B cell (primary cell): ENCODE measurements around the gene ETFB. TPM values are rescaled to one million over a fixed set of nuclear protein-coding genes. Genes with fewer than 3 reads are reported as not detected.

ENCODE experiments used
- ATAC-seq: fragments of 200-7000 bp; cut with Tn5 transposase; one replicate; pipeline ENCODE4 v1.10.0; 2021; ENCODE audit warnings: low read depth, mild to moderate bottlenecking, moderate number of reproducible peaks, moderate library complexity
- CTCF ChIA-PET: fragments of 350-600 bp; sonication (Branson Sonifier 250); formaldehyde crosslinking; loops from one replicate; lab custom pipeline; 2021; ENCODE audit warnings: antibody characterized with exemption, inconsistent platforms; lab: Charles Lee
- POLR2A ChIA-PET: fragments of 350-600 bp; sonication (Branson Sonifier 250); formaldehyde crosslinking; loops from one replicate; lab custom pipeline; 2021; ENCODE audit warnings: antibody characterized with exemption; lab: Charles Lee
- DNase-seq: peaks from one replicate; pipeline ENCODE4 v3.0.0; 2013
- H2AFZ ChIP-seq: 2 replicates; pipeline ENCODE4 v1.6.1; 2012; ENCODE audit warnings: mild to moderate bottlenecking, low read depth, low read length; ENCODE audit not compliant: insufficient read depth, poor library complexity, severe bottlenecking
- H3K27ac ChIP-seq, 2 donors: 1 replicate in 1 of 2; 2 replicates in 1 of 2; pipeline ENCODE4 v1.5.1; 2012 to 2013; ENCODE audit warnings: low read length in 2 of 2, mild to moderate bottlenecking in 2 of 2, moderate library complexity in 1 of 2
- H3K27me3 ChIP-seq, 4 experiments: fragments of 200-600 bp in 1 of 4; sonication (generic) in 1 of 4; replicated peaks in 1 of 4; 1 replicate in 2 of 4; 2 replicates in 2 of 4; pipeline versions ENCODE4 v1.6.1 to v1.7.0; 2013 to 2016; ENCODE audit warnings: low read length in 3 of 4, mild to moderate bottlenecking in 2 of 4, mixed read lengths in 1 of 4, moderate library complexity in 1 of 4; ENCODE audit not compliant: insufficient read depth in 4 of 4, control insufficient read depth in 3 of 4; ENCODE audit errors: control extremely low read depth in 1 of 4
- H3K36me3 ChIP-seq, 2 experiments: replicated peaks in 1 of 2; 1 replicate in 1 of 2; 2 replicates in 1 of 2; pipeline versions ENCODE4 v1.6.1 to v1.7.1; 2013; ENCODE audit warnings: low read length in 1 of 2; ENCODE audit not compliant: insufficient read depth in 2 of 2, control insufficient read depth in 1 of 2; ENCODE audit errors: control extremely low read depth in 1 of 2, extremely low read depth in 1 of 2
- H3K4me1 ChIP-seq, 2 donors: fragments of 200-600 bp in 1 of 2; sonication (generic) in 1 of 2; 1 replicate in 1 of 2; 2 replicates in 1 of 2; pipeline versions ENCODE4 v1.5.1 to v1.6.1; 2013 to 2017; ENCODE audit warnings: low read length in 2 of 2; ENCODE audit not compliant: control insufficient read depth in 2 of 2, insufficient read depth in 2 of 2
- H3K4me2 ChIP-seq: replicated peaks from 2 replicates; pipeline ENCODE3; 2012; ENCODE audit warnings: mild to moderate bottlenecking, low read depth, low read length; ENCODE audit not compliant: poor library complexity, severe bottlenecking
- H3K4me3 ChIP-seq, 5 experiments: fragments of 200-600 bp in 1 of 5; sonication (generic) in 1 of 5; 1 replicate in 3 of 5; 2 replicates in 2 of 5; pipeline versions ENCODE4 v1.5.1 to v1.7.0; 2011 to 2016; ENCODE audit warnings: low read length in 4 of 5, mild to moderate bottlenecking in 4 of 5, low read depth in 2 of 5, control low read depth in 1 of 5, moderate library complexity in 1 of 5; ENCODE audit not compliant: insufficient read depth in 1 of 5; ENCODE audit errors: control extremely low read depth in 1 of 5, extremely low read depth in 1 of 5
- H3K79me2 ChIP-seq: fragments of 200-600 bp; sonication (generic); one replicate; pipeline ENCODE4 v1.6.0; 2016; ENCODE audit warnings: low read length; ENCODE audit not compliant: control insufficient read depth, insufficient read depth
- H3K9ac ChIP-seq: fragments of 200-600 bp; sonication (generic); 2 replicates; pipeline ENCODE4 v1.6.1; 2017; ENCODE audit warnings: mild to moderate bottlenecking, low read length, moderate library complexity
- H3K9me3 ChIP-seq, 3 donors: one replicate each; pipeline versions ENCODE4 v1.6.1 to v1.7.1; 2013; ENCODE audit warnings: low read length in 2 of 3; ENCODE audit not compliant: control insufficient read depth in 2 of 3, insufficient read depth in 1 of 3; ENCODE audit errors: control extremely low read depth in 1 of 3
- H4K20me1 ChIP-seq: 2 replicates; pipeline ENCODE4 v1.6.0; 2012; ENCODE audit warnings: mild to moderate bottlenecking, low read length; ENCODE audit not compliant: insufficient read depth, control insufficient read depth, poor library complexity, severe bottlenecking
- H3K27ac Mint-ChIP-seq: one replicate; pipeline ENCODE4 v1.8.0; 2021; ENCODE audit warnings: mixed read lengths
- H3K27me3 Mint-ChIP-seq: one replicate; pipeline ENCODE4 v1.8.0; 2021; ENCODE audit warnings: mixed read lengths
- H3K4me1 Mint-ChIP-seq: one replicate; pipeline ENCODE4 v1.8.0; 2021; ENCODE audit warnings: mixed read lengths
- H3K4me3 Mint-ChIP-seq: one replicate; pipeline ENCODE4 v1.8.0; 2021; ENCODE audit warnings: mixed read lengths
- H3K9me3 Mint-ChIP-seq: one replicate; pipeline ENCODE4 v1.8.0; 2022; ENCODE audit warnings: mixed read lengths; ENCODE audit not compliant: insufficient read depth
- EZH2 ChIP-seq: IDR thresholded peaks from 2 replicates; pipeline ENCODE4 v1.6.1; 2012; ENCODE audit warnings: borderline replicate concordance, low read depth, mild to moderate bottlenecking, moderate library complexity, low read length; ENCODE audit not compliant: insufficient read depth, poor library complexity, severe bottlenecking
- WGBS: methylation state at CpG from one replicate; pipeline ENCODE4 v1.1.5; 2013; ENCODE audit warnings: missing lambda C conversion rate; ENCODE audit not compliant: insufficient coverage; 5-methylcytosine and 5-hydroxymethylcytosine counted together
- intact Hi-C: fragments of 100-400 bp; cut with micrococcal nuclease; formaldehyde crosslinking; loops from one replicate; pipeline ENCODE4 v1.10.0; 2022
- polyA plus RNA-seq: library from polyadenylated mRNA; depleted of rRNA; stranded (reverse); fragments of >200 nt; gene quantifications from 2 replicates; pipeline ENCODE4 v1.2.3, GENCODE V29; 2012
- total RNA-seq, 2 donors: library from RNA; stranded (reverse); fragments of 120-200 nt in 1 of 2; gene quantifications; 1 replicate in 1 of 2; 2 replicates in 1 of 2; pipeline versions ENCODE4 v1.2.3 to v1.2.4, GENCODE V29; 2013 to 2022
- TF ChIP-seq, protein P1 (sequence below): fragments of 200-600 bp; IDR thresholded peaks from one replicate; pipeline ENCODE4 v1.8.0; 2022; ENCODE audit warnings: antibody characterized with exemption, mild to moderate bottlenecking

ETFB gene
- total and polyA plus RNA-seq, 2 donors (not counting 1 experiment from before 2014, with no cell fraction given), result 33.3 to 76.5 TPM

DNA sequence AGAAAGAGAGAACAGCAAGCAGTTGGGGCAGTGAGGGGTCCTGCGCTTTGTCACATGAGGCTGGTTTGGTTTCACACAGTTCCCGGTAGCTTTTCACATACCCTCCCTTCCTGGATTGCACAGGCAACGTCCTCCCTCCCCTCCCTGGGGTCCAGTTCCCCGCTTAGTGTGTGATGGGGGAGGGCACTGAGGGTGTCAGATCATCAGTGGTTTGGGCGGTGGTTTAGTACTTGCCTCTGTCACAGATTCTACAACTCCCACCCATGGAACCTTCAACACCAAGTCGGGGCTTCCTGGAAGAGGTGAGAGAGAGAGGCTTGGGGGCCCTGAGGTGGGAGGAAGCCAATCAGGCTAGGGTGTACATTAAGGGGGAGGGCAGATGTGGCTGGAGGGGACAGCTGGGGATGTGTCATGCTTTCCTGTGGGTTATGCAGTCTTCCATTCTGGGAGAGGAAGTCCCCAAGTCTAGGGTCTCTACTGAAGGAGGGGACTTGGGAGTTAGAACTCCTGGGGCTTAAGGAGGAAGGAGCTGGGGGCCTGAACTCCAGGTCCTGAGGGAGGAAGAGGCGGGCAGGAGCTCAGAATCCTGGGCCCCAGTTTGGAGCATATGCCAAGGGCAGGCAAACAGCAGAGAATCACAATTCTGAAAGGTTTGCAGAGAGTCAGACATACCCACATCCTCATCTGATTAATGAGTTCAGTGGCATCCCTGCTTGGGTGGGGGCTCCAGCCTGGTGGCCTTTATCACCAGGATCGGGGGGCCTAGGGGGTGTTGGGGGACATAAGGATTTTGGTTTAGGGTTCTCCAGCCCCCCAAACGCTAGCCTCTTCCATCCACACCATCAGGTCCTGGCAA, 6.7 kb upstream of the ETFB start, which contains the start of gene NKG7:
Gene NKG7, minus strand, starts transcription at position 6 of the 856 bp plus-strand sequence. CDS start 119 bp downstream, outside the sequence.
- Mint-ChIP-seq H3K9me3 (no peaks in the 10 kb centered on the region), H3K27me3 (no peaks in the 10 kb centered on the region), H3K4me3 (no peak within 1 kb of the TSS), H3K27ac (peak within 1 kb of the TSS; percentile 46), H3K4me1 (peaks cover 9% of the 10 kb centered on the region)
- ChIA-PET CTCF (interaction anchor here (1.6 kb wide), 1 partner anchor 45 kb away, joined by 3 read pairs; the partner anchor contains the start of gene SIGLEC10), POLR2A (no interaction called here)
- Histone ChIP-seq H3K36me3 (no peaks in the 10 kb centered on the region), H3K4me2 (peak within 1 kb of the TSS; percentile 19), H3K4me1 (peaks cover 0 to 17% of the 10 kb centered on the region in 2 donors), H3K27me3 (no peaks in the 10 kb centered on the region), H3K4me3 (no peak within 1 kb of the TSS), H2AFZ (peak within 1 kb of the TSS; percentile 38), H3K79me2 (no peaks in the 10 kb centered on the region), H4K20me1 (no peaks in the 10 kb centered on the region), H3K9ac (no peak within 1 kb of the TSS), H3K9me3 (no peaks in the 10 kb centered on the region), H3K27ac (no peak within 1 kb of the TSS)
- TF ChIP-seq EZH2, result no peak
- TF ChIP-seq, protein P1, sequence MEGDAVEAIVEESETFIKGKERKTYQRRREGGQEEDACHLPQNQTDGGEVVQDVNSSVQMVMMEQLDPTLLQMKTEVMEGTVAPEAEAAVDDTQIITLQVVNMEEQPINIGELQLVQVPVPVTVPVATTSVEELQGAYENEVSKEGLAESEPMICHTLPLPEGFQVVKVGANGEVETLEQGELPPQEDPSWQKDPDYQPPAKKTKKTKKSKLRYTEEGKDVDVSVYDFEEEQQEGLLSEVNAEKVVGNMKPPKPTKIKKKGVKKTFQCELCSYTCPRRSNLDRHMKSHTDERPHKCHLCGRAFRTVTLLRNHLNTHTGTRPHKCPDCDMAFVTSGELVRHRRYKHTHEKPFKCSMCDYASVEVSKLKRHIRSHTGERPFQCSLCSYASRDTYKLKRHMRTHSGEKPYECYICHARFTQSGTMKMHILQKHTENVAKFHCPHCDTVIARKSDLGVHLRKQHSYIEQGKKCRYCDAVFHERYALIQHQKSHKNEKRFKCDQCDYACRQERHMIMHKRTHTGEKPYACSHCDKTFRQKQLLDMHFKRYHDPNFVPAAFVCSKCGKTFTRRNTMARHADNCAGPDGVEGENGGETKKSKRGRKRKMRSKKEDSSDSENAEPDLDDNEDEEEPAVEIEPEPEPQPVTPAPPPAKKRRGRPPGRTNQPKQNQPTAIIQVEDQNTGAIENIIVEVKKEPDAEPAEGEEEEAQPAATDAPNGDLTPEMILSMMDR, result no peak
- no peak for ATAC-seq
- intact Hi-C loops, result no loop called here
- WGBS, result no CpG with 5 or more reads among the region's 9 CpGs
- DNase-seq, result no peak

- POLR2A ChIA-PET, result no interaction called here
These were observed 5.9 kb upstream of the ETFB start for GRCh38 chr19:51372021-51372648.

More at GRCh38 chr19:51372021-51372648, 5.9 kb upstream of the ETFB start:
- WGBS, result 82% methylated on average over 18 of the region's 18 CpGs
- peak overlapping the region; percentile 19 for H3K4me2 ChIP-seq
- H3K4me3 ChIP-seq, result no peak overlapping the region
- DNase-seq, result no peak
- no peaks in the 10 kb centered on the region for H3K9me3 Mint-ChIP-seq
- TF ChIP-seq, protein P1, result no peak
- TF ChIP-seq EZH2, result no peak
- H3K9me3 ChIP-seq, result no peaks in the 10 kb centered on the region
- no peaks in the 10 kb centered on the region for H3K36me3 ChIP-seq
- H3K4me1 ChIP-seq, result peaks cover 0 to 19% of the 10 kb centered on the region in 2 donors
- H3K9ac ChIP-seq, result no peak overlapping the region
- no peaks in the 10 kb centered on the region for H3K27me3 Mint-ChIP-seq
- intact Hi-C loops, result no loop called here
- no peaks in the 10 kb centered on the region for H4K20me1 ChIP-seq
- CTCF ChIA-PET, result interaction anchor here (0.9 to 1.6 kb wide), 2 partner anchors 32 to 46 kb away, joined by 3 read pairs; partner anchors contain the start of gene SIGLEC10
- H3K27ac ChIP-seq, result no peak overlapping the region
- H3K79me2 ChIP-seq, result no peaks in the 10 kb centered on the region
- no peak overlapping the region for H3K4me3 Mint-ChIP-seq
- peaks cover 15% of the 10 kb centered on the region for H3K4me1 Mint-ChIP-seq
- H3K27me3 ChIP-seq, result no peaks in the 10 kb centered on the region
- H2AFZ ChIP-seq, result peak overlapping the region; percentile 38
- no peak for ATAC-seq
- H3K27ac Mint-ChIP-seq, result no peak overlapping the region
